Gastrocnemius medialis (tissue), 4 donors: ENCODE data around the gene POLR3A.

Experiments
- POLR2A ChIP-seq, 2 donors: fragments of 450-650 bp; IDR thresholded peaks; one replicate each; pipeline ENCODE4 v1.6.1; 2017; ENCODE audit warnings: antibody characterized with exemption in 2 of 2, mild to moderate bottlenecking in 2 of 2, moderate library complexity in 2 of 2
- TF ChIP-seq, protein P1 (sequence below), 5 experiments: fragments of 450-650 bp in 3 of 5; fragments of 200-600 bp in 2 of 5; sonication (generic) in 2 of 5; IDR thresholded peaks in 4 of 5; conservative IDR thresholded peaks in 1 of 5; 1 replicate in 4 of 5; 2 replicates in 1 of 5; pipeline ENCODE4 v1.5.1; 2016 to 2019; ENCODE audit warnings: antibody characterized with exemption in 5 of 5, mild to moderate bottlenecking in 3 of 5, moderate library complexity in 3 of 5

GRCh38 chr10:77921395-77921794 is 107.9 kb downstream of the POLR3A start:
- TF ChIP-seq POLR2A (IDR thresholded peaks at IDR 0.05) = no peak
- TF ChIP-seq, protein P1, sequence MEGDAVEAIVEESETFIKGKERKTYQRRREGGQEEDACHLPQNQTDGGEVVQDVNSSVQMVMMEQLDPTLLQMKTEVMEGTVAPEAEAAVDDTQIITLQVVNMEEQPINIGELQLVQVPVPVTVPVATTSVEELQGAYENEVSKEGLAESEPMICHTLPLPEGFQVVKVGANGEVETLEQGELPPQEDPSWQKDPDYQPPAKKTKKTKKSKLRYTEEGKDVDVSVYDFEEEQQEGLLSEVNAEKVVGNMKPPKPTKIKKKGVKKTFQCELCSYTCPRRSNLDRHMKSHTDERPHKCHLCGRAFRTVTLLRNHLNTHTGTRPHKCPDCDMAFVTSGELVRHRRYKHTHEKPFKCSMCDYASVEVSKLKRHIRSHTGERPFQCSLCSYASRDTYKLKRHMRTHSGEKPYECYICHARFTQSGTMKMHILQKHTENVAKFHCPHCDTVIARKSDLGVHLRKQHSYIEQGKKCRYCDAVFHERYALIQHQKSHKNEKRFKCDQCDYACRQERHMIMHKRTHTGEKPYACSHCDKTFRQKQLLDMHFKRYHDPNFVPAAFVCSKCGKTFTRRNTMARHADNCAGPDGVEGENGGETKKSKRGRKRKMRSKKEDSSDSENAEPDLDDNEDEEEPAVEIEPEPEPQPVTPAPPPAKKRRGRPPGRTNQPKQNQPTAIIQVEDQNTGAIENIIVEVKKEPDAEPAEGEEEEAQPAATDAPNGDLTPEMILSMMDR (IDR thresholded peaks at IDR 0.05 in 4 of 5, conservative IDR thresholded peaks at IDR 0.05 in 1 of 5) = no peak
